Hepatic stellate cell (primary cell): ENCODE data around the gene POU2AF2.

ENCODE experiments used
- DNase-seq: peaks from one replicate; pipeline ENCODE4 v3.0.0; 2011; ENCODE audit warnings: low spot score

Gene POU2AF2

GRCh38 chr11:111330234-111330893 lies 84.8 kb downstream of the POU2AF2 start:
- DNase-seq, result no peak

GRCh38 chr11:111331711-111332479 lies 86.4 kb downstream of the POU2AF2 start:
- no peak for DNase-seq

- no peak for DNase-seq
Measured at GRCh38 chr11:111334532-111335502, 89.3 kb downstream of the POU2AF2 start.

GRCh38 chr11:111335549-111335948 lies 90.0 kb downstream of the POU2AF2 start:
- DNase-seq, result no peak
